T-helper 1 cell (primary cell): Measurements from ENCODE around the gene SIRPB1.
A peak's percentile ranks its signal among the peaks of the same experiment; 100 is the strongest.
"Not testable (repeated sequence)": the region's sequence is repeated elsewhere in the genome, so short reads cannot be mapped to it uniquely, and the experiment has no call there.

Experiments
- DNase-seq, 5 donors: peaks; one replicate each; pipeline ENCODE4 v3.0.0-alpha.2; 2012 to 2020
- total RNA-seq, 4 donors: gene quantifications; one replicate each; lab custom pipeline; 2026; lab: John Stamatoyannopoulos, UW

The SIRPB1 gene
- total RNA-seq, result 0.59 to 1.2 (median 0.86) reads per million in 4 donors

DNA sequence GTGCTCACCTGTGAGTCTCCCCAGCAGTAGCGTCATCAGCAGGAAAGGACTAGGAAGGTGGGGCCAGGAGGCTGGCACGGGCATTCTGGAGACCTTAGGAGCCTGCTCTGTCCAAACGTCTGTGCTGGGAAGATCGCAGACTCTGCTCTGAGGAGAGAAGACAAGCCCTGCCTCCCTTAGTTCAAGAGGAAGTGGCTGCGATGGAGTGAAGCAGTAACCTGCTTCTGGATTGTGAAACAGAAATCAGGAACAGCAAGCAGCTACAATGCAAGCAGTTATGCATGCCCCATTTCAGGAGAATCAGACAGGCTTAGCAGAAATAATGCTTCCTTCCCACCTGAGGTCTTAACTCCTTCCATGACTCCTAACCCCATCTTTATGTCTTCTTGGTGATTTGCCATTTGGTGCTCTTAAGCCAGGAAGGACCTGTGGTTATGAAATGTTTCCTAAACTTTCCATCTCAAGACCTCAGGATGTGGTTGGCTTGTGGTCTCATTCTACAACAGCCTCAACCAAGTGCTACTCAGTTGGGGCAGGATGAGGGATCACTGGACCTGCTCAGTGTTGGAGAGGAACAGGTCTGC is at the start of gene SIRPB1:
Gene SIRPB1, minus strand, starts transcription at position 149 of the 584 bp plus-strand sequence. Its CDS starts 65 bp downstream, at position 84.
- peak in 1 of 5 donors; percentile 61 for DNase-seq

DNA sequence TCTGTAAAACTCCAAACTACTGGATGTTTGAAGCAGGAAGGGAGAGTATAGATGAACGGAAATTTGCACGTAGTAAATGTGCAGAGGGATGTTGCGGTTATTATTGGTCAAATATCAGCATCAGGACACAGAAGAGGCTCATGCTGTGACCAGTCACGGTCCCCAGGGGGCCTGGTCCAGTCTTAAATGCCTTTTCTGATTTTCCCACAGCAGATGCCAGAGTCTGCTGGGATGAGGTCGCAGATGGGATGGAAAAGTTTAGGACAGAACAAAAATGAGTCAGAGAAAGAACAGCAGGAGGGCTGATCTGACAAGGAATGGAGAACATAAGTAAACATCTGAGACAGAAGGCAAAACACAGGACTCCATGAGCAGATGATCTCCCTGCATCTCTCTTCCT is 49.5 kb upstream of the SIRPB1 start:
- DNase-seq, result no peak

GRCh38 chr20:1667502-1668085 is 47.8 kb upstream of the SIRPB1 start:
- DNase-seq, result no peak

DNA sequence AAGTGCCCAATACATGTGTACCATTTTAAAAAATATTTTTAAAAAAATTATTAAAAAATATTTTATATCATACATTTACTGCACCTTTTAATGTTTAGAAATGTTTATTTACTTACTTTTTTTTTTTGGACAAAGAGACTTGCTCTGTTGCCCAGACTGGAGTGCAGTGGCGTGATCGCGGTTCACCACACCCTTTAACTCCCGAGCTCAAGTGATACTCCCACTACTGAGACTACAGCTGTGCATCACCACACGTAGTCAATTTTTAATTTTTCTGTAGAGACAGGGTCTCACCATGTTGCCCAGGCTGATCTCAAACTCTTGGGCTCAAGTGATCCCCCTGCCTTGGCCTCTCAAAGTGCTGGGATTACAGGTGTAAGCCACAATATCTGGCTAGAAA is 47.0 kb upstream of the SIRPB1 start:
- no peak for DNase-seq

DNA sequence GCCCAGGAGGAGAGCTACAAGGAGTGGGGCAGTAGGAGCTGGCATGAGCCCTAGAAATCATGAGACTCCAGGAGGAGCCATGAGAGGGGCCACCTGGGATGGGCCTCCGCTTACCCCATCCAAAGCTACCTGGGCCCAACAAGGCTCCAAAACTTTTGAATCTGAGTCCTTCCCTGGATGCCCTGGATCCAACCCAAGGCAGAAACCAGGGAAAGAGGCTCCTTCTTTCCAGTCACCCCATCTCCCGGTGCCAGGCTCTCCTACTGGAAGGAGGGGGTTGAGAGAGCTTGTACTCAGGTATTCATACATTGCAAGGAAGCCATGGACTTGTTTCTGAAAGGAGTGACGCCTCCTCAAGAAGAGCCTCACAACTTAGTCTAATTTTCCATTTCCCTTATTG is 45.5 kb upstream of the SIRPB1 start:
- no peak for DNase-seq

GRCh38 chr20:1664911-1665310 is 45.1 kb upstream of the SIRPB1 start:
- peak in 4 of 5 donors; percentile 32 to 63 (median 50) for DNase-seq

GRCh38 chr20:1663917-1664316 is 44.1 kb upstream of the SIRPB1 start:
- peak in 1 of 5 donors; percentile 57 for DNase-seq

- DNase-seq, result no peak
These were observed 41.9 kb upstream of the SIRPB1 start for GRCh38 chr20:1661542-1662299.

DNA sequence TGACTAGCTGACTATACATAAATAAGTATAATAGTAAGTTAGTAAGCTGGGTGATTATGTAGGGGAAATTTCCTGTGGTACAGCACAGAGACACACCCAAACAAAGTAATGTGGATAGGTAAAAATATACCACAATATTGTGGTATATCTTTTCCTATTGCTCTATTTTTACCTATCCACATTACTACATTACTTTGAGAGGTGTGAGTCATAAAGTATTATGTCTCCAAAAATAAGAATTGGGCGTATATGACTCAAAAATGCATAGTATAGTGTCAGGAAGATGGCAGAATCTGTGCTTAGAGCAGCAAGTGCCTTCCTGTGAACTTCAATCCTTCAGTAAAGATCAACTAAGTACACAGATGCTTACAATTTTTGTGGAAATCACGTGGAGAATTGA is 40.4 kb upstream of the SIRPB1 start:
- DNase-seq, result peak in 1 of 5 donors; percentile 59

DNA sequence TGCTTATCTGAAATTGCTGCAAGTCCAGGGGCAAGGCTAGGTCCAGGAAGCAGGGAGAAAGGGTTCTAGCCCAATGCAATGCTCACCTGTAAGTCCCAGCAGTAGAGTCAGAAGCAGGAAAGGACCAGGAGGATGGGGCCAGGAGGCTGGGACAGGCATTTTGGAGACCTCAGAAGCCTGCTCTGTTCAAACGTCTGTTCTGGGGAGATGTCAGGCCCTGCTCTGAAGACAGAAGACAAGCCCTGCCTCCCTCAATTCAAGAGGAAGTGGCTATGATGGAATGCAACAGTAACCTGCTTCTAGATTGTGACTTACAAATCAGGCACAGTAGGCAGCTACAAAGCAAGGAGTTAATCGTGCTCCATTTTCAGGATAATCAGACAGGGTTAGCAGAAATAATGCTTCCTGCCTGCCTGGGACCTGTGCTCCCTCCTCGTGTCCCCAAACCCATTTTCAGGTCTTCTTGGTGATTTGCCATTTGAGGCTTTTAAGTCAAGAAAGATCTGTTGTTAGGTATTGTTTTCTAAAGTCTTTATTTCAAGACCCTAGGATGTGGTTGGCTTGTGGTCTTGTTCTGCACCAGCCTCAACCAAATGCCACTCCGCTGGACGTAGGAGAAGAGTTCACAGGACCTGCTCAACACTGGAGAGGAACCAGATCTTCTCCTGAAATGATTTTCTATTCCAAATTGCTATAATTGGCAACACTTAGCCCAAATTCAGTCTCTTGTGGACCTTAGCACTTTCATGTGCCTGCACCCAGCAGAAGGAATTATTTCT is 37.9 kb upstream of the SIRPB1 start, which contains the start of gene SIRPG:
Gene SIRPG, minus strand, starts transcription at position 224 of the 779 bp plus-strand sequence. Its CDS starts 65 bp downstream, at position 159.
- DNase-seq, result peak in 1 of 5 donors; percentile 76

GRCh38 chr20:1656844-1657243 is 37.0 kb upstream of the SIRPB1 start:
- DNase-seq, result peak in 1 of 5 donors; percentile 41

DNA sequence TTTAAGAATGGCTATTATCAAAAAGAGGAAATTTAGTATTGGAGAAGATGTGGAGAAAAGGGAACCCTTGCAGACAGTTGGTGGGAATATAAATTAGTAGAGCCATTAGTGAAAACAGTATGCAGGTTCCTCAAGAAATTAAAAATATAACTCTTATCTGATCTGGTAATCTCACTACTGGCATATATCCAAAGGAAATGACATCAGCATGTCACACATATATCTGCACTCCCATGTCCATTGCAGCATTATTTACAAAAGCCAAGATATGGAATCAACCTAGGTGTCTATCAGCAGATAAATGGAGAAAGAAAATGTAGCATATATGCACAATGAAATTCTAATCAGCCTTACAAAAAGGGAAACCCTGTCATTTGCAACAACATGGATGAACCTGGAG is 35.2 kb upstream of the SIRPB1 start:
- DNase-seq, result no peak

DNA sequence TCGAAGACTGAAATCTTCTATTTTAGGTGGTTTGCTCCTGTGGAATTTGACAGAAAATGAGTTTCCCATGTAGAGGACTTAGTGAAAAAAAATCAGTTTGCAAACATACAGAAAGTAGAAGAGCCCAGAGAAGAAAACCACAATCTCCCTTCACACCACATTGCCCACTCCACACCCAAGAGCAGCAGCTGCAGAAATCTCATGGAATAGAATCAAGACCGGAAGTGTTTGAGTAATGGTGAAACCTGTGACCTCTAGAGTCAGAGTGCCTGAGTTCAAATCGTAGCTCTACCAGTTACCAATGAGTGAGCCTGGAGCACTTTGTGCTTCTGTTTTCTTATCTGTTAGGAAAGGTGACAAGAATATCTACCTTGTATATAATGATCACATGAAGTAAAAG is 33.2 kb upstream of the SIRPB1 start:
- peak in 1 of 5 donors; percentile 71 for DNase-seq

GRCh38 chr20:1652104-1652503 is 32.3 kb upstream of the SIRPB1 start:
- no peak for DNase-seq

DNA sequence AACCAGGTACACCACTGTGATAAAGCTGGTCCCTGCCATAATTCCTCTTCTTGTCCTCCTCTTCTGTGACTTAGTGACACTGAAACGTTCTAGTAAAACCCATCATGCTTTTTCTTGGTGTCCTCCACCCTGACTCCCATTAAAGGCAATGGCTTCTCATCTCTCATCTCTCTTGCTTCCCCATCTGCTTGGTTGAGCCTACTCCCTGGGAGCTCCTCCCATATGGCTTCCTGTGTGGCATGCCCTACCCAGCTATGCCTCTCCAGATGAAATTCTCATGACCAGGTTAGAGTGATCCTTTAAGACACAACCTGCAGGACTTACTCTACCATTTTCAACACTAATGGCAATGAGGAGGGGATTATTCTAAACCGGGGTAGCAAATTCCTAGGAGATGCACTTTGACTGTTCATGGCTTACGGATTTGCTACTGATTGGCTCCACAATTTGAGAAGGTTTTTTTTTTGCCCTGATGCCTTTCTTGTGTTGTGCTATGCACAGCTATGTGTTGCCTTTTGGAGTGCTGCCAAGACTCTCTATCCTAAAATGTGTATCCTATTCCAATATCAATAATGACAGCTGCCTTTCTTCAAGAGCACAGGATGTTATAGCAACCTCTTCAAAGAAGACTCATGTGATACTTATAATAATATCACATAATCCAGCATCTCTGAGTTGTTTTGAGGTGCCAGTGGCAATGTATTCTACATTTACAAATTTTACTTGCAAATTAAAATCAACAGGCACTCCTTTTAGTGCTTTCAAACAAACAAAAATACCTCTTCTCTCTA is 31.7 kb upstream of the SIRPB1 start:
- no peak for DNase-seq

GRCh38 chr20:1648101-1648500 is 28.3 kb upstream of the SIRPB1 start:
- DNase-seq, result no peak

GRCh38 chr20:1646975-1647431 is 27.2 kb upstream of the SIRPB1 start:
- DNase-seq, result no peak

GRCh38 chr20:1644101-1644962 is 24.5 kb upstream of the SIRPB1 start:
- DNase-seq, result no peak

GRCh38 chr20:1638643-1639042 is 18.8 kb upstream of the SIRPB1 start:
- DNase-seq, result not testable (repeated sequence)

DNA sequence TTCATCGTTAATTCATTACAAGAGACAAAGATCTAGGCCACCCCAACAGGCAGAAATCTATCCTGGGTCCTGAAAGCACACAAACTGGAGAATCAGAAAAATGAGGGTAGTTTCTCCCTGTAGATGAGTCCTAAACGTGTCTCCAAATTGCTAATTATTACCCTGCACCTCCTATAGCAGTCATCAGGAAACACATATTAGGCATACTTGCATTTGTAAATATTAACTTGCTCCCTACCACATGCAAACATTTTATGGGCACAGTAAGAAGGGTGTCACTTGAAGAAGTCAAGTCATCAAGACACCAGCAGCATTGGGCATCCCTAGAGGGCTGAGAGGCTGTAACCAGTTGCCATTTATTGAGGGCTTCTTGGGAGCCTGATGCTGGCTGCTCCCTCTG is 17.9 kb upstream of the SIRPB1 start:
- no peak for DNase-seq

GRCh38 chr20:1637226-1637625 is 17.4 kb upstream of the SIRPB1 start:
- DNase-seq, result no peak
